Measurements from ENCODE around the gene ROBO1.

The ROBO1 gene

DNA sequence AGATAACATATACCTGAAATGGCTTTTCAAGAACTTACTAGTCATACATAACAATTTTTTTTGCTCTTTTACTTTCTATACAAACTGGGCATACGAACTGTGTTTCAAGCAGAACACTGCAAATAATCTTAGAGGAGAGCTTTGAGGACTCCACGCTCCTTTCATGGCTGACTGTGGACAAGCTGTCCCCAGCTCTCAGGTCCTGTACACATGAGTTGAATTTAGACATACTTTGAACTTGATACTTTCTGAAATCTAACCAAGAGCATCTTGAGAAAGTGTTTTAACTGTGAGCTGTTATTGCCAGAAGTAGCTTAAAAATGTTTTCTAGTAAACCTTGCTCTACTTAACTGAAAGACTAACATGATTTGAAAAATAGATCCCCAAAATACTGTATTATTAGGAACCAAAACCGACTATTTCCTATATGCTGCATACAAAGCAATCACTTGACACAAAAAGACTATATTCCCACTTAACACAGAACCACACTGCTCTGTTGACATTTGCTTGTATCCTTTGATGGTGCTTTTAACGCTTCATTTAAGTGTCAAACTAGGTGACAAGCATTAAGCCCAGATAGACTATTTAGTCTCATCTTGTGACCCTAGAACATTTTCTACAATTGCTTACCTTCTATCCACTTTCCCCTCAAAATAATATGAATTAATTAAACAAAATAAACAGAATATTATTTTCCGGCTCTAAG, 755.8 kb downstream of the ROBO1 start:
- no peak for DNase-seq (ENCODE audit: low read depth)

DNA sequence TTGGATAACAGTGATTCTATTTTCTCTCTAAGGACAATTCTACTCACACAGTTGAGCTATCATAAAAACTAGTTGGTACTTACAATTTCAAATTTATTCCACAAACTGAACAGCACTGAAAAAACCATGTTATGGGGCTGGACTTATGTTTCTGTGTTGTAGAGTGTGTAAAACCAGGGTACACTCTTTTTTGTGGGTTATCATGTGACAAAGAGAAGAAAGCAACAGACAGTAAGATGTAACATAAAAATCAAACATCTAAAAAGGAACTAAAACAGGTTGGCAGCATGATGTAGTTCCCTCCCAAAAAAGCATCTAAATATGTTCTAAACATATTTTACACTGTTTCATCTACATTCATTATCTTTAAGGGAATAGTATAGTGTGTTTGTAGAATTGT, 757.9 kb downstream of the ROBO1 start:
- no peak for DNase-seq (ENCODE audit: low read depth)

DNA sequence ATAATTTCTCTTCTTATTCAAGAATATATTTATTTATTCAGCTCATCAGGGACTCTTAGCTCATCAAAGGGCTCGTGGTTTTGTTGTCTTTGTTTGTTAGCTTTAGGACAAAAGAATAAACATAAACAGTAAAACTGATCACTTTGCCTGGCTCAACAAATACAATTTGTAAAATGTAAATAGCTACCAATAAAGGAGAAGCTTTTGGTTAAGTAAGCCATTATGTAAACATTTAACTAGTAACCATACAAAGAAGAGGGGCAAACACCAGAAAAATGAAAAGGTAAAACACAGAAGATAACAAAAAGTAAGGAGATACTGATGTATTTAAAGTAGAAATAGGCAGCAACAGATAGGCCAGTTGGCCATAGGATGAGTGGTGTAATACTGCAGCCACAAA, 761.7 kb downstream of the ROBO1 start:
- no peak for DNase-seq (ENCODE audit: low read depth)

DNA sequence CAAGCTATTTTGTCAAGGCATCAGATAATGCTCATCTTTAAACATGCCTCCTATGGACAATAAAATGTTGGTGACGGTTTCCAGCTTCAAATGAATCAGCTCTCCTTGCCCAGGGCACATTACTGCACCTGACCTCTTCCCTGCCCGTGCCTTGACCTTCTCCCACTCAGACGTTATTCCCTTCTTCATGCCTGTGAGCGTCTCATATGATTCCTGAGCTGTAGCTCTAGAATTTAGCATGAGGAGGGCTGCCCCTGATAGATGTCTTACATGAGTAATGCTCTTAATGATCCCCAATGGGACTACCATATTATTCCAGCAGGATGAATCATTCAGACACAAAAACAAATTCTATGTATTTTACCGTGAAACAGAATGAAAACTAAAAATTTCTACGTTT, 762.7 kb downstream of the ROBO1 start:
- DNase-seq (ENCODE audit: low read depth), result no peak

DNA sequence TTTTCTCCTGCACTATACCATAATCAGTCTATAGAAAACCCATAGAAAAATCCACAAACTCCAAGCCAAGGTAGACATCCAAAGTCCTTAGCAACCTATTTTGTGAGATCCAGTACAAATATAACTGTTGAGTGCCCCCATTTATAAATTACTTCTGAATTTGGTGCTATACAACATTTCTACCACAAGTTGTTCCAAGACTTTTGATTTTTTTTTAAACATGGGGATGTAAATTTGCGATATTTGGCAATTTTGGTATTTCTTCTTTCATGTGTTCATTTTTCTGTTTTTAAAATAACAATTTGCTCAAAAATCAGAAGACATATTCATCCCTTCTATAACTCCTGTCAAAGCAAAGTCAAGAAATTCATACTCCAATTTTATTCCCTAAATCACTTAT, 763.8 kb downstream of the ROBO1 start:
- DNase-seq (ENCODE audit: low read depth), result no peak

DNA sequence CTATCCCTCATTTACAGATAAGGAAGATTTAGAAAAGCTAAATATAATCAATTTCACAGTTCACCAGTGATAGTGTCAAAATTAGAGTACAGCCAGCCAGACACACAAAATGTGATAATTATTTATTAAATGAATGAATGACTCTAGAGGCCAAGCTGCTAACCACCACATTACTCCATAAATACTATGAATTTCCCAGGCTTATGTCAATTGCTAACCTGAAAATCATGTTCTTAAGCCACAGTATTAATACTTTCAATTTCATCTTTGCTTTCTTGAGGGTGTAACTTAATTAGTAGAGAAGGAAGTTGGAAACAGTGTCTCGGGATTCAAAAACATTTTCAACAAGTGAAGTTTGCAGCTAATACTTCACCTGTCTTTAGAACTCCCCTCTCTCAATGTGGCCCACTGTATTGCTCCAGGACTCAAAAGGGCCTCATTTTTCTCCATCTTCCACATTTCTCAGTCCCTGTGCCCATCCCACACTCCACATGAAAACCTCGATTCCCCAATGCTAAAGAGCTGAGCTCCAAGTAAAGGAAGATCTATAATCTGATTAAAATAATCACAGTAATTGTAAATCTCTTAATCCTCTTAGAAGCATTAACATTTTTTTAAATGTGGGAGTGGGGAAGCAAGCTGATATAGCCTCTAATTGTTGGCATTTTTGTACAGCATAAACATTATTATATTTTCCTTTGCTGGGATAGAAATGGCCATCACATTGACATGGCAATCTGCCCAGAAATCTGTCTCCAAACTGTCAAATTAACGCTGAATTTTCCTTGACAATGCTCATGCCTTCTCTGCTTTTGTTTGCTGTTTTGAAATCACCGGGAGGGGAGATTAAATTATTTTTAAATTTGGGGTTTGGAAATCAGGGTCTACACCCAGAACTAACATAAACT, 765.1 kb downstream of the ROBO1 start:
- no peak for DNase-seq (ENCODE audit: low read depth)

DNA sequence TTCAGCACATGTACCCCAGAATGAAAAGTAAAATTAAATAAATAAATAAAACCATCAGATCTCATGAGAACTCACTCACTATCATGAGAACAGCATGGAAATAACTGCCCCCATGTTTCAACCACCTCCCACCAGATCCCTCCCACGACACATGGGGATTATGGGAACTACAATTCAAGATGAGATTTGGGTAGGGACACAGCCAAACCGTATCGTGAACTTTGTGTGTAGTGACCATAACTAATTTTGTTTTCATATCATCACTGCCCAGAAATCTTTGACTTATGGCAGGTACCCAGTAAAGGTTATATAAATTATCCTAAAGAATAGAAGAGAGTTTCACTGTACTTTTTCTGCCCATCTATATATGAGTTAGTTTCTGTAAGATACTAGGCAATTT, 766.5 kb downstream of the ROBO1 start:
- no peak for DNase-seq (ENCODE audit: low read depth)

DNA sequence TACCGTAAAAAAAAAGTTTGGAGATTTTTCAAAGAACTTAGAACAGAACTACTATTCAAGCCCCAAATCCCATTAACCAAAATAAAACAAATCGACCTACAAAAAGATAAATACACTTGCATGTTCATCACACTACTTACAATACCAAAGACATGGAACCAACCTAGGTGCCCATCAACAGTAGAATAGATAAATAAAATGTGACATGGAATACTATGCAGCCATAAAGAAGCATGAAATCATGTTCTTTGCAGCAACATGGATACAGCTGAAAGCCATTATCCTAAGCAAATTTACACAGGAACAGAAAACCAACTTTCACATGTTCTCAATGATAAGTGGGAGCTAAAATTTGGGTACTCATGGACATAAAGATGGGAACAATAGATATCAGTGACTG, 768.7 kb downstream of the ROBO1 start:
- DNase-seq (ENCODE audit: low read depth), result no peak

DNA sequence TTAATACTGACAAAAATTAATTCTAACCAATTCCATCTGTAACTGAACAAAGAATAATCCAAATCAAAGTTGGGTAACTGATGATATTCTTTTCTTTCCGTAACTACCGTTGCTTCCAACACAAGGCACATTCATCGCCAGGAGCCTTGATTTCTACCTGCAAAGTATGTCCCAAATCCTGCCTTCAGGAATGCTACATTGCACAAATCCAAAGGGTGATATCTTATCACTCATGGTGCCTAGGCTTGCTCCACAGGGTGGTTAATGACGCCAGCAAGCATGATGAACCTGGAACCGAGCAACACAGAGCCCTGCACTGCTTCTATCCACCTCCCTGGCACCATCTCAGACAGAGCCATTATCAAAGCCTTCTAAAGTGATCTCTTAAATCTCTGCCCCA, 772.7 kb downstream of the ROBO1 start:
- no peak for DNase-seq (ENCODE audit: low read depth)

DNA sequence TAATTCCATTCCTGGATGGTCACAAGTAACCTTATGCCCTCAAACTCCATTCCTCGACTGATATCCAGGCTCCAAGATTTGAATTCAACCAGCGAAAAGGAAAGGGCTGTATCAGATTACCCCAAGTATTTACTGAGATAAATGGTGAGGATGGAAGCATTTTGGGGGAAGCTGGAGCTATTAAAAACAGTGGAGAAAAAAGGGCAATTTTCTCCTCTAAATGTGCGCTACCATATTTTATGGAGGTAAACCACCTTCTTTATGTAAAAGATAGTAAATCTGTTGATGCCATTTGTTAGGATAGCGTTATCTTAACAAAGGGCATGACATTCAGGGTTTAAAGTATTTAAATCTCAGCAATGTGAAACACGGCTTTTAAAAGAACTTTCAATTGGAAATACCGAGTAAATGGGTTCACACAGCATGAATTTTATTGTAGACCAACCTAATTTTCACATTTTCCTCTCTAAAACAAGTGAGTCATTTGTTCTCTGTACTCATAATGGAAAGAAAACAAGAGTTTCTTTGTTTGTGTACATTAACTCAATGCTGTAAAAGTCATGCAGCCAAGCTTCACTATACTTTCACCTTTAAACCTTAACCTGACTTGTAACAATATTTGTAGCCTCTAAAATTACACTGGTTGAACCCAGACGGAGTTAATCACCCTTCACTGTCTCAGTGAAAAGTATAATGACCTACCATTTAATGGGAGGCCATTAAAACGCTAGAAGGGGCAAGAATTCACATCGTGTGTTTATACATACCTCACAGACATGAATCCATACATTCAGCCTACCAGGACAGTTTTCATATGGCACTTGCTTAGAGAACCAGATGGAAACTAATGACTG, 773.4 kb downstream of the ROBO1 start:
- no peak for DNase-seq (ENCODE audit: low read depth)

DNA sequence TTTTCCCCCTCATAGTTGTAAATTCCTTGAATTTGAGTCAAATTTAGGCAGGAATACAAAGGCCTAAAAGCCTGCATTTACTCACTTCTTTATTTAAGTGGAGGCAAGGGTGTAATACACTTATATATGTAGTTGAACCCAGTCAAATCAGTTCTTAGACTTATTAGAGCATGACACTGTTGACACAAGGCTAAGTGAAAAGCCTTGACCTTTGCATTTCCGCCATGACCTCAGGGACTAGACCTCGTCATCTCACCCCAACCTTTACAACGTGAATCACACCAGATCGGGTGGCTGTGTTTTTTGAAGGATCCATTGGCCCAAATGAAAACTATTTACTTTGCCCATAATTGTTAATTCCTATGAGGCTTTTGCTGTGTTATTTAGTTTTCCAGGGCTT, 774.4 kb downstream of the ROBO1 start:
- DNase-seq (ENCODE audit: low read depth), result no peak

DNA sequence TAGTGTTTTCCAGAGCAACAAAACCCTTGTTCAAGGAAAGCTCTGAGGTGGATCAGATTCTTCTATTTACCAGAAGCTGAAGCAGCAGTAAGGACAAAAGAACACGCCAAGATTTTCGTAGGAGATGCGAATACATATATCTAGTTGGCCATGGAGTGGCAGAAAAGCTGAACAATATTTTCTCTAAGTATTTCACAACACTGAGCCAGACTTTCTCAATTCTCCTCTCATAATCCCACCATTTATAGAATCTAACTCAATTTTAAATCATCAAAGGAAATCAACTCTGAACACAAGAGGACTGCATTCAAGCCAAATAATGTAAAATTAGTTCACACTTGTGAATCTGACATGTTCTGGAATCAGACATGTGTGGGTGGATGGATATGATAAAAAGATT, 775.0 kb downstream of the ROBO1 start:
- no peak for DNase-seq (ENCODE audit: low read depth)

DNA sequence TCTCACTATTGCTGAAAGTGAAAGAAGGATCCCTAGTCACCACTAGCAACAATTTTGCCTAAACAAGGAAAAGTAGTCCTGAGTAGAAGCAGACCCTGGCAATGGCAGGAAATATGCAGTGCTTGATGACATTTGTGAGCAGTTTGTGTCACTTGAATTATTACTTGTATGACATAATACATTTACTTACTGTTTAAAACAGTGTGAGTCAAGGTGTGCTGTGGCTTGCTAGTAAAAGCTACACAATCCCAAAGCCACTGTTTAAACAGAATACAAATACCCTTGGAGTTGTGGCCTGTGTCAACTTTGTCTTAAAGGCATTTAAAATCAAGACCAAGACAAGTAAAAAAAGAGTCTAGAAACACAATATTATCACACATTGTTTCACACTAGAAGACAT, 775.4 kb downstream of the ROBO1 start:
- DNase-seq (ENCODE audit: low read depth), result no peak

DNA sequence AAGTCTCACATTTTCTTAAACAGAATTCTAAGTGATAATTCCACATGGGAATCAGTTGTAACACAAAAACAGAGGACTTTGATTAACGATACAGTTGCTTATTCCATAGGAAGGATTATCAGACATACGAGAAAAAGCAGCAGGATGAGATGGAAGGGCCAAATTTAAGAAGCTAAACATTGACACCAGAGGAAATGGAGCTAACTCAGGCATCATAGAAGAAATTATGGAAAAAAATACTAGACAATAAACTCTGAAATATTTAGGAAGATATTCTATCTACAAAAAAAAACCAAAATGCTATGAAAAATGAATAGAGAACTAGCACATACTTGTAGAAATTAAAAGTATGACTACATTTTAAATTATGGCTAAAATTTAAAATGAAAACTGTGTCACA, 776.1 kb downstream of the ROBO1 start:
- no peak for DNase-seq (ENCODE audit: low read depth)

DNA sequence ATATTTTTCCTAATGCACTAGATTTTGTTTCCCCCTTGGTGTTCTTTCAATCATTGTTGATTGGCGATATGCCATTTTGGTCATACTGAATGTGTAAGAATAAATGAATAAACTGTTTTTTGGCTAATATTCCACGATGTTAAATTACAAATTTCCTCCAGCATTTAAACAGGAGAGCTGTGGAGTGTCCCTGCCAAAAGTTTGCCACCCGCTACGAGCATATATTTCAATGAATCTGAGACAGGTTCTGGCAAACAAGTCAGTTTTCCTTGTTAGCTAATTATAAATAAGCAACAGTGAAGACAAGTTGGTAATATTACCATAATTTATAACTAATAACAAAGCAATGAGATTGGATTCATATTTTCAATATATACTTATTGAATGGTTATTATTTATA, 777.6 kb downstream of the ROBO1 start:
- DNase-seq (ENCODE audit: low read depth), result no peak

DNA sequence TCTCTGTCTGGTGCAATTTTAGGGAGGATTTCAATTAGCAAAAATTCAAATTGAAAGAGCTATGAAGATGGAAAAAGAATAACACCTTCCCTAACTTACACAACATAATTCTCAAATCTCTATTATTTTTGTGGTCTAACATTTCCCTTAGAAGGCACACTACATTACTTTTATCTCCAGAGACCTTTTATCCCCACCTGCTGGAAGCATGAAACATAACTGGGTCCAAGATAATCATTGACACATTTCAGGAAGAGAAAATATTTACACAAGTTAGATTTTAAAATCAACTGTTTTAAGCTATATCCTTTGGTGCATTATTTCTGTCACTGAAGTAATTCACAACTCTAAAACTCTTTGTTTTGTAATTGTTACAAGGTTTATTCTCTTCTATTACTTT, 779.5 kb downstream of the ROBO1 start:
- no peak for DNase-seq (ENCODE audit: low read depth)

DNA sequence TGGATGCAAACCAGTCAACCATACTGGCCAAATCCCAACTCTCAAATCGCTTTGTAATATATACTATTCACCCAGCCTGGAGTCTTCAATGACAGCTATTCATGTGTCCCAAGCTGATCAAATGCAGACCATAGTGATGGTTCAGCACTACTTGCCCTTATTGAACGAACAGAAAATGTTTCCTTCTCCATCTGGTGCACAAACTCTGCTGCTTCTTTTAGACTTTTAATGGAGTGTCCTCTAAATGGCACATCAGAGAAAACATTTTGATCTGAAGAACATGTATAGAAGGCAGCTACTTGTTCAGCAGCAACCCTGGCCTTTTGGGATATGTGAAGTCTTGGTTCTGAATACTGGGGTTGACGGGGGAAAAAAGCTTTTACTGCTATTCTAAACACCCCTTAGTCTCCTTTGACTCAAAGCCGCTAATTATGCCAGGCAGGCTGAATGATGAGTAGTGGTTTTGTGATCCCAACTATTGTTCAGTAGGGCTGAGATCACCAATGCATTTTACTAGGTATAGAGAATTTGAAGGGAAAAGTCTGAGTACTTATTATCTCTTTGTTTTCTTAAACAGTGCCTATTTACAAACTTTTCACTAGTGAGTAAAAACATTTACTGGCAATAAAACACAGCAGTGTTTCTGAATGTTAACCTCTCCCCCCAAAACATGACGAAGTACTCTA, 781.2 kb downstream of the ROBO1 start:
- DNase-seq (ENCODE audit: low read depth), result no peak

DNA sequence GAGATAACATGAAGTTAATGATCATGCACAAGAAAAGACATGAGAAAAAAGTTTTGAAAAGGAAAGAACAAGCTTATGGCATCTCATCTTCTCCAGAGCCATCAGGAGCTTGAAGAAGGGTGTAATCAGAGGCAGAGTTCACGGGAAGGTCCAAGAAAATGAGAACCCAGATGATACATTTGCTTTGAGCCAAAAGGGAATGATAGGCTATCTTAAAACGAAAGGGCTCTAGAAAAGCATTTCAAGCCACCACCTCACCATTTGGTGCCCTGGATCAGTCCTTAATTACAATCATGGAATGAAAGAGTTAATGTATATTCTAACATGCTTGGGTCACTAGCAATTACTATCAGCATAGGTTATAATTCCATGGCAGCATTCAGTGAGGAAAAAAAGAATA, 781.8 kb downstream of the ROBO1 start:
- no peak for DNase-seq (ENCODE audit: low read depth)

DNA sequence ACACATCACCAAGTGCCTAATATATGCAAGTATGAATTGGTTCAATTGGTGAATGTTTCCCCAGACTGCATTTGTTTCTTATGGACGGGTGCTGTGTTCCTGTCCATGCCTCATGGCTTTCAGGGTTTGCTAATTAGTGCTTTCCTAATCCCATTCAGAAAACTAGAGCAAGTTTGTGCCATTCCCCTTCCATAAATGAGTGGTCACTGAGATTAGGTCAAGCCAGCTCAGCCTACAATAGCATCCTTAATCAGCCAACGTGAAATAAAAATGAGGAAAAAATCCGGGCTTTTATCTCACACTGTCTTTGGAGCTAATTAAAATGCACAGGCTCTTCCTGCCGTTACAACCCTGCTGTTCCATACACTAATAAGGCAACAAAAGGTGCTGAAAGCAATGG, 788.8 kb downstream of the ROBO1 start:
- DNase-seq (ENCODE audit: low read depth), result no peak

DNA sequence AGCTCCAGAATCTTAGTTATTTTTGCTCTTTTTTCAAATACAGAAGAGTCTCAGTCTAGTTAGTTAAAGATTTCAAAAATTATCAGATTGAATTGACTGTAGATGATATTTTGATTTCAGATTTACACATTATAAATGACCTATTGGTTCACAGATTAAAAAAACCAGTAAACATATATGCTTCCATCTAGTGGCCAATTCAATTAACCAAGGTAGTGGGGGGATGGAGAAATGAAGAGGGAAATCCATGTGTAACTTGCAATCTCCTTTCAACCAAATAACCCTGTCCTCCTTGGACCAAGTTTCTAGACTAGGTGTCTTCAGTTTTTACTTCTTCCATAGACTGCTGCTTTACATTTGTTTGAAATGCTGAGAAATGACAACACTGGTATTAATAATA, 789.8 kb downstream of the ROBO1 start:
- DNase-seq (ENCODE audit: low read depth), result no peak

DNA sequence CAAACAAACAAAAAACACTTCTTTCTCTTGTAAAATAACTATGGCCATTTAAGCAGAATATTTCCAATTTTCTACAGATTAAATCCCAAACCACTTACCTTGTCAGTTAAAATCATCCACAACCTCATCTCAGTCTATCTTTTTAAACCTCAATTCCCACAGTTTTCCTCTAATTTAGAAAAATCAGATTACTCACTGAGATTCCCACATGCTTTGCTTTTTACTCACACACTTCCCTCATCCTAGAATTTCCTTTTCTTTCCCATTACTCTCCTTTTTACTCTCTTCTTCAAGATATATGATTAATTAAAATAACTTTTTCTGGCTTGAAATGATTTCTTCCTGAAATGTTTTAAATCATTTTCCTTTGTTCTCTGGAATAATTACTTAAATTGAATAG, 790.7 kb downstream of the ROBO1 start:
- no peak for DNase-seq (ENCODE audit: low read depth)

DNA sequence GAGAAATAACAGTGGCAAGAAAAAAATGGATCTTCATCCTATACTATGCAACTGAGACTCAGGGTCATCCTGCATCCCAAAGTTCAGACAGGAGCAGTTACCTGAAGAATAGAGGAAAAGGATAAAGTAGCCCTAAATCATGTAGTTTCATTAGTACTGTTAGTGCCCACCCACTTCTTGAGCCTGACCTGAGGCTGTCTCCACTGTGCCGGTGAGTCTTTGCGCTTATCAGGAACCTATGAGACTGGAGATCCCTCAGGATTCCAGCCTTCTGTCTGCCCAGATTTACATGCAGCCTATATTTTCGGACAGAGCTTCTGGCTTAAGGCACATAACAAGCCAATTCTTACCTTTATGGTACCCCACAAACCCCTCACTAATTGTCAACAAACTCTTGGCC, 791.6 kb downstream of the ROBO1 start:
- no peak for DNase-seq (ENCODE audit: low read depth)
